SU-DHL-6 (cell line): Measurements from ENCODE around the gene LATS1.

ENCODE experiments used
- CTCF ChIP-seq: fragments of 200-600 bp; sonication (generic); IDR thresholded peaks from one replicate; pipeline ENCODE4 v1.5.1; 2017; ENCODE audit warnings: antibody characterized with exemption, mild to moderate bottlenecking, low read length, moderate library complexity; ENCODE audit not compliant: insufficient read depth, poor library complexity, severe bottlenecking
- EZH2phosphoT487 ChIP-seq: fragments of 200-600 bp; sonication (generic), shearing (Covaris generic); conservative IDR thresholded peaks from 2 replicates; pipeline ENCODE4 v1.6.1; 2018; ENCODE audit warnings: mild to moderate bottlenecking, antibody characterized with exemption, low read length, moderate library complexity, mixed read lengths

- TF ChIP-seq CTCF (no peak), EZH2phosphoT487 (no peak)
Observed at GRCh38 chr6:149681209-149681608, 36.7 kb downstream of the LATS1 start.
